NCI-H2196 treated with DMSO at 0.1 percent for 48 hours (cell line): ENCODE results near the gene CACNA1A.
"Not testable (repeated sequence)": the region's sequence is repeated elsewhere in the genome, so short reads cannot be mapped to it uniquely, and the experiment has no call there.

ENCODE experiments used
- DNase-seq: peaks from one replicate; lab custom pipeline; 2025; ENCODE audit not compliant: unreplicated experiment; lab: John Stamatoyannopoulos, UW

The CACNA1A gene

GRCh38 chr19:13169769-13170168 is 336.5 kb downstream of the CACNA1A start:
- no peak for DNase-seq

- not testable (repeated sequence) for DNase-seq
These were observed 340.1 kb downstream of the CACNA1A start for GRCh38 chr19:13166151-13166550.

- DNase-seq: no peak
These were observed 340.9 kb downstream of the CACNA1A start for GRCh38 chr19:13165162-13165997.

DNA sequence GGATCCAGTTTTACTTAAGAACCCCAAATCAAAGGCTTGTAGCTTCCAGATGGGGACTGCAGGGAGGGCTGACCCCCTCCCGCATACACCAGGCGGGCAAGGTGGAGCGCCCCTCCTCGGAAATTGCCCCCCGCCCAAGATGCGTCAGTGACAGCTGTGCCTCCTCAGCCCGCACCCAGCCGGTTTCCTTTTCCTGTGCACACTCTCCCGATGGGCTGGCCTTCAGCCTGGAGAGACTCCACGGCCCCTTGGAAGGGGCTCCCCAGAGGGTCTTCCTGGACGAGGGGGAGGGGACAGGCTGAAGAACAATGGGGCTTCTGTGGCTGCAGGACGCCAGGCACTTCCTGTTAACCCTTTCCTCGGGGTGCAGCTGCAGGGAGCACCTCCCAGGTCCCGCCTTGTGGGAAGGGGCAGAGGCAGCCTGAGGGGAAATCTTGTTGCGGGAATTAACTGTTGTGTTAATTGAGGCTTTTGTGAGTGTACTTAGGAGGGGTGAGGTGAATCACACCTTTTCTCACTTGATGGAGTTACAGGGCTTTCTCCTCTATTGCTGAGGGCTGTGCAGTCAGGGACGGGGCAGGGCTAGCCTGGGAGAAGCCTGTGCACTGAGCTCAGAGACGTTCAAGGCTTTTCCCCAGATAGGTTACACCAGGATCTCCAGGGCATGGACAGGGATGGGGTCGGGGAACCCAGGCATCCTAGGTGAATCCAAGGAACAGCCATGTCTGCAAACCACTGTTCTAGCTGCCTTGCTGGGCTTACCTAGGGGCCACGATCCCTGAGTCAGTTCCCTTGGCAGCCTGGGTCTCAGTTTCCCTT is 341.7 kb downstream of the CACNA1A start:
- peak; percentile 52 for DNase-seq

GRCh38 chr19:13163609-13164342 is 342.5 kb downstream of the CACNA1A start:
- DNase-seq: peak; percentile 80

DNA sequence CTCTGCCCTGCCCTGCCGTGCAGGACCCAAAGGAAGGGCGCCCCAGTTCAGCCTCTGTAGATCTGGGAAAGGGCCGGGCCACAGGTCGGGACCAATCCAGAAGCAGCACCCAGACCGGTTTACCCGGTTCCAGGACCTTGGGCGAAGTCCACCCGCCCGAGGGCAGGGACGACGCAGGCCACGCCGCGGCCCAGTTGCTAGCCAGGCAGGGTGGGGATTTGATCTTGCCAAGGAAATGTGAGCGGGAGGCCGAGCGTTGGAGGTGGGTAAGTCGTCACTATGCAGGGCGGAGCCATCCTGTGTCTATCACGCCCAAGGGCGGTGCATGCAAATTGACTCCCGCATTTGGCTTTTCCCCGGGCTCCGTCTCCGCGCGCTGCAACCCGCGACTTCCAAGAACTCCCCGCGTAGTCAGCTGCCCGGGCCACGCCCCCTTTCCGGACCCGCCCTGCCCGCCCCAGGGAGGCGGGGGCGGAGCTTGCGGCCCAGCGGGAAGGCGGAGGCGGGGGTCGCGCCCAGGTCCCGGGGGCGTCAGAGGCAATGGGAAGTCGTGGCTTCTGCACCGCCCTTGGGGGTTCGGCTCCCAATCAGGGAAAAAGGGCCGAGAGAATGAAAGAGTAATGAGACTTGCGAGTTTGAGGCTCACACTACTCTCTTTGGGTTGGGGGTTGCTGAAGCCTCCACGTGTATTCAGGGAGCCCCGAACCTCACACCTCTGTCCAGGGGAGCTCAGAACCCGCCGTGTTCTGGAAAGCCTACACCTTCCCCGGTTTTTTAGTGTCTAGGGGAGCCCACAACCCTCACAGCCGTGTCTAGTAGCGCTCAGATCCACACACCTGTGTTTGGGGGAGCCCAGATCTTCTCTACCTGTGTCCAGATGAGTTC is 343.3 kb downstream of the CACNA1A start:
- peak; percentile 97 for DNase-seq

DNA sequence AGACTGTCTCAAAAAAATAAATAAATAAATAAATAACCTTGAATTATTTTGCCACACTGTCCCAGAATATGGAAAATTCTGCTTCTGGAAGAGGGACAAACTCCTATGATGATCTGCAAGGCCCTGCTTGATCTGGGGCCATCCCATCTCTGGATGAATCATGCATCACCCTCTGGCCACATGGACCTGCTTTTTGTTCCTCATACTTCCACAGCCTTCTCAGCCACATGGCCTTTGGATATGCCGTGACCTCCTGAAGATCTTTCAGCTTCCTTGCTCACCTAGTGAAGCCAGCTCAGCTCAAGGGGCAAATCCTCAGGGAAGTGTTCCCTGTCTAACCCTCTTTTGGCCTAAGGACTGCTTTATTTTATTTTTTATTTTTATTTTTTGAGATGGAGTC is 345.7 kb downstream of the CACNA1A start:
- no peak for DNase-seq

- no peak for DNase-seq
These were observed 346.6 kb downstream of the CACNA1A start for GRCh38 chr19:13159713-13160112.
